KMS-11 (cell line): ENCODE measurements around the gene CCT3.

Experiments
- H2AFZ ChIP-seq: fragments of 200-600 bp; sonication (generic); 2 replicates; pipeline ENCODE4 v1.6.1; 2016; ENCODE audit warnings: antibody characterized with exemption, mixed run types, low read depth
- H3K27ac ChIP-seq: fragments of 200-600 bp; sonication (generic); 2 replicates; pipeline ENCODE4 v1.6.1; 2016; ENCODE audit warnings: mild to moderate bottlenecking, mixed run types
- H3K27me3 ChIP-seq: fragments of 200-600 bp; sonication (generic); 2 replicates; pipeline ENCODE4 v1.6.1; 2017; ENCODE audit warnings: mild to moderate bottlenecking, low read depth, mixed run types, moderate library complexity; ENCODE audit not compliant: insufficient read depth
- H3K36me3 ChIP-seq: fragments of 200-600 bp; sonication (generic); 2 replicates; pipeline ENCODE4 v1.6.1; 2017; ENCODE audit warnings: mild to moderate bottlenecking, mixed run types; ENCODE audit not compliant: insufficient read depth
- H3K4me1 ChIP-seq: fragments of 200-600 bp; sonication (generic); 2 replicates; pipeline ENCODE4 v1.6.1; 2016; ENCODE audit warnings: mild to moderate bottlenecking, low read depth, mixed run types; ENCODE audit not compliant: poor library complexity, severe bottlenecking
- H3K4me2 ChIP-seq: fragments of 200-600 bp; sonication (generic); 2 replicates; pipeline ENCODE4 v1.7.0; 2016; ENCODE audit warnings: mild to moderate bottlenecking, mixed run types
- H3K4me3 ChIP-seq: fragments of 200-600 bp; sonication (generic); IDR thresholded peaks from 2 replicates; pipeline ENCODE4 v1.6.1; 2017; ENCODE audit warnings: low read depth, low read length, mixed read lengths; ENCODE audit not compliant: insufficient read depth
- H3K79me2 ChIP-seq: fragments of 200-600 bp; sonication (generic); 2 replicates; pipeline ENCODE4 v1.6.1; 2016; ENCODE audit warnings: low read depth, mixed run types; ENCODE audit not compliant: insufficient read depth
- H3K9ac ChIP-seq: fragments of 200-600 bp; sonication (generic); 2 replicates; pipeline ENCODE4 v1.6.1; 2016; ENCODE audit warnings: mild to moderate bottlenecking, mixed run types
- H4K20me1 ChIP-seq: fragments of 200-600 bp; sonication (generic); 2 replicates; pipeline ENCODE4 v1.6.1; 2016; ENCODE audit warnings: mild to moderate bottlenecking, mixed run types; ENCODE audit not compliant: insufficient read depth
- CTCF ChIP-seq: fragments of 200-600 bp; sonication (generic); conservative IDR thresholded peaks from 2 replicates; pipeline ENCODE4 v1.6.1; 2017; ENCODE audit warnings: low read depth, mild to moderate bottlenecking, antibody characterized with exemption, low read length, moderate library complexity, mixed read lengths

CCT3 gene

GRCh38 chr1:156284757-156285156 lies 53.3 kb downstream of the CCT3 start:
- Histone ChIP-seq H3K4me1 (peaks cover 31% of the 10 kb centered on the region), H3K27ac (no peak overlapping the region), H3K9ac (no peak overlapping the region), H2AFZ (no peak overlapping the region), H4K20me1 (peaks cover 12% of the 10 kb centered on the region), H3K36me3 (no peaks in the 10 kb centered on the region), H3K27me3 (no peaks in the 10 kb centered on the region), H3K4me3 (no peak overlapping the region), H3K79me2 (peaks cover 44% of the 10 kb centered on the region), H3K4me2 (no peak overlapping the region)
- no peak for TF ChIP-seq CTCF

- Histone ChIP-seq H2AFZ (peak within 1 kb of the TSS; percentile 65), H3K36me3 (peaks cover 3% of the 10 kb centered on the region; the same call in 1 of the 2 replicates), H3K27me3 (no peaks in the 10 kb centered on the region), H3K79me2 (peaks cover 50% of the 10 kb centered on the region), H3K4me3 (peak within 1 kb of the TSS; percentile 71), H4K20me1 (peaks cover 18% of the 10 kb centered on the region), H3K4me2 (peak within 1 kb of the TSS; percentile 79), H3K27ac (peak within 1 kb of the TSS; percentile 62), H3K4me1 (peaks cover 37% of the 10 kb centered on the region), H3K9ac (peak within 1 kb of the TSS; percentile 87)
- no peak for TF ChIP-seq CTCF
These were observed 54.0 kb downstream of the CCT3 start, which contains the start of gene TMEM79 for GRCh38 chr1:156284112-156284511. Gene TMEM79 (plus strand): TSS chr1:156284325. CDS start chr1:156285227, 902 bp downstream.

GRCh38 chr1:156283521-156283920 lies 54.6 kb downstream of the CCT3 start:
- Histone ChIP-seq H3K27me3 (no peaks in the 10 kb centered on the region), H4K20me1 (peaks cover 18% of the 10 kb centered on the region), H2AFZ (peak overlapping the region; percentile 65), H3K4me2 (peak overlapping the region; percentile 79), H3K79me2 (peaks cover 56% of the 10 kb centered on the region), H3K27ac (peak overlapping the region; percentile 62; the same call in 1 of the 2 replicates), H3K36me3 (peaks cover 6% of the 10 kb centered on the region; the same call in 1 of the 2 replicates), H3K9ac (peak overlapping the region; percentile 87), H3K4me3 (peak overlapping the region; percentile 71), H3K4me1 (peaks cover 43% of the 10 kb centered on the region)
- TF ChIP-seq CTCF: no peak

GRCh38 chr1:156282479-156283222 lies 55.4 kb downstream of the CCT3 start, which contains the start of gene SMG5:
Gene SMG5 (minus strand): TSS chr1:156282825. CDS start chr1:156282680, 145 bp downstream.
- Histone ChIP-seq H3K4me3 (peak within 1 kb of the TSS; percentile 71), H2AFZ (peak within 1 kb of the TSS; percentile 65), H3K79me2 (peaks cover 65% of the 10 kb centered on the region), H3K9ac (peak within 1 kb of the TSS; percentile 87), H3K4me2 (peak within 1 kb of the TSS; percentile 79), H4K20me1 (peaks cover 18% of the 10 kb centered on the region), H3K27me3 (no peaks in the 10 kb centered on the region), H3K27ac (peak within 1 kb of the TSS; percentile 62), H3K4me1 (peaks cover 47% of the 10 kb centered on the region), H3K36me3 (peaks cover 14% of the 10 kb centered on the region; the same call in 1 of the 2 replicates)
- no peak; the same call in 1 of the 2 replicates for TF ChIP-seq CTCF
